Activated CD4-positive, alpha-beta memory T cell treated with anti-CD3 and anti-CD28 coated beads, Interleukin-2, amount 10 ng/mL, durations not matched to agents 7 days and 5 days (primary cell): ENCODE results near the gene PLEKHG2. TPM values are rescaled to one million over a fixed set of nuclear protein-coding genes. Genes with fewer than 3 reads are reported as not detected.

ENCODE experiments used
- CTCF ChIA-PET: fragments of 350-600 bp; sonication (Branson Sonifier 250); formaldehyde crosslinking; loops from one replicate; lab custom pipeline; 2021; ENCODE audit warnings: antibody characterized with exemption, inconsistent platforms; lab: Charles Lee
- POLR2A ChIA-PET: fragments of 350-600 bp; sonication (Branson Sonifier 250); formaldehyde crosslinking; loops from one replicate; lab custom pipeline; 2021; ENCODE audit warnings: antibody characterized with exemption; lab: Charles Lee
- DNase-seq: peaks from one replicate; pipeline ENCODE4 v3.0.0-alpha.2; 2020
- H3K27ac Mint-ChIP-seq: one replicate; pipeline ENCODE4 v1.8.0; 2021; ENCODE audit warnings: mild to moderate bottlenecking, mixed read lengths
- H3K27me3 Mint-ChIP-seq: one replicate; pipeline ENCODE4 v1.8.0; 2021; ENCODE audit warnings: mixed read lengths
- H3K36me3 Mint-ChIP-seq: one replicate; pipeline ENCODE4 v1.8.0; 2021; ENCODE audit warnings: low read depth, mixed read lengths
- H3K4me1 Mint-ChIP-seq: one replicate; pipeline ENCODE4 v1.8.0; 2021; ENCODE audit warnings: mixed read lengths
- H3K4me3 Mint-ChIP-seq: one replicate; pipeline ENCODE4 v1.8.0; 2021; ENCODE audit warnings: mild to moderate bottlenecking, mixed read lengths
- H3K9me3 Mint-ChIP-seq: one replicate; pipeline ENCODE4 v1.8.0; 2021; ENCODE audit warnings: mixed read lengths
- total RNA-seq, 2 experiments: library from RNA; stranded (reverse); gene quantifications; one replicate each; pipeline ENCODE4 v1.2.3, GENCODE V29; 2021

PLEKHG2 gene
- total RNA-seq, 2 experiments from 2014 or later, result 82.4 to 93.0 TPM

GRCh38 chr19:39405261-39405957, 7.1 kb upstream of the PLEKHG2 start:
- Mint-ChIP-seq H3K27me3 (no peaks in the 10 kb centered on the region), H3K27ac (peak overlapping the region; percentile 82), H3K4me1 (peaks cover 51% of the 10 kb centered on the region), H3K36me3 (peaks cover 35% of the 10 kb centered on the region), H3K4me3 (peak overlapping the region; percentile 86), H3K9me3 (no peaks in the 10 kb centered on the region)
- ChIA-PET CTCF (interaction anchor here (4.5 kb wide), 1 partner anchor 7 kb away, joined by 57 read pairs; no protein-coding TSS in a partner anchor), POLR2A (interaction anchor here (0.9 to 10.6 kb wide), 5 partner anchors 8 to 70 kb away, joined by 4 to 195 read pairs (median 60); partner anchors contain the start of genes GMFG, MED29, PAF1 and RPS16)
- no peak for DNase-seq

DNA sequence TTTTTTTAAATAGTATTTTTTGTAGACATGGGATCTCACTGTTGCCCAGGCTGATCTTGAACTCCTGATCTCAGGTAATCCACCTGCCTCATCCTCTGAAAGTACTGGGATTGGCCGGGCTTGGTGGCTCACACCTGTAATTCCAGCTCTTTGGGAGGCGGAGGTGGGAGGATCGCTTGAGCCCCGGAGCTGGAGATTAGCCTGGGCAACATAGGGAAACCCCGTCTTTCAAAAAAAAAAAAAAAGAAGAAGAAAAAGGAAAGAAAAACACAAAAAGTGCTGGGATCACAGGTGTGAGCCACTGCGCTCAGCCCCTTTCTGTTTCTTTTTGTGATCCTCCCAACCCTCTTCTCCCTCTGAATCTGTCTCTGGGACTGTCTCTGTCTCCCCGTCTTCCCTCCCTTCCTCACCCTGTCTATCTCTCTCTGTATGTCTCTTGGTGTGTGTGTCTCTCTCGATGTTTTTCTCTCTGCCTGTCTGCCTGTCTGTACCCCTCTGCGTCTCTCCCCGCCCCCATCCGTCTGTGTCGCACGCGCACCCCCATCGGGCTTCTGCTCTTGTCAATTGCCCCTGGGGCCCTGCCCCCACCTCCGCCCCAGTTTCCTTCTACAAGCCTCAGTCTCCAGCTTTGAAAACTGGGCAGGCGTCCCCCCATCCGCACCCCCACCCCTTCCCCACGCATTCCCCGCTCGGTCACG, 6.4 kb upstream of the PLEKHG2 start:
- no peaks in the 10 kb centered on the region for H3K9me3 Mint-ChIP-seq

GRCh38 chr19:39406656-39407409, 5.6 kb upstream of the PLEKHG2 start, which contains the start of gene ZFP36:
Gene ZFP36 (plus strand): TSS chr19:39406847. CDS start chr19:39406905, 58 bp downstream.
- H3K9me3 Mint-ChIP-seq, result no peaks in the 10 kb centered on the region
- ChIA-PET POLR2A (interaction anchor here (0.7 to 10.6 kb wide), 8 partner anchors 9 to 72 kb away, joined by 3 to 195 read pairs (median 24); partner anchors contain the start of genes GMFG, MED29, PAF1 and RPS16), CTCF (interaction anchor here (1.6 to 4.5 kb wide), 2 partner anchors 9 to 16 kb away, joined by 4 to 57 read pairs; partner anchors contain the start of genes MED29 and PAF1)
- H3K27me3 Mint-ChIP-seq, result no peaks in the 10 kb centered on the region
- peak within 1 kb of the TSS; percentile 86 for H3K4me3 Mint-ChIP-seq
- peaks cover 52% of the 10 kb centered on the region for H3K4me1 Mint-ChIP-seq
- H3K36me3 Mint-ChIP-seq, result peaks cover 46% of the 10 kb centered on the region
- peak; percentile 91 for DNase-seq
- peak within 1 kb of the TSS; percentile 99 for H3K27ac Mint-ChIP-seq

More for the DNA sequence above, 6.4 kb upstream of the PLEKHG2 start:
- DNase-seq, result peak; percentile 86
- Mint-ChIP-seq H3K36me3 (peaks cover 42% of the 10 kb centered on the region), H3K27ac (peak overlapping the region; percentile 82), H3K27me3 (no peaks in the 10 kb centered on the region), H3K4me1 (peaks cover 52% of the 10 kb centered on the region), H3K4me3 (peak overlapping the region; percentile 86)
- CTCF ChIA-PET, result interaction anchor here (4.5 kb wide), 1 partner anchor 8 kb away, joined by 57 read pairs; no protein-coding TSS in a partner anchor
- POLR2A ChIA-PET, result interaction anchor here (0.7 to 10.6 kb wide), 7 partner anchors 9 to 71 kb away, joined by 4 to 195 read pairs (median 28); partner anchors contain the start of genes GMFG, MED29, PAF1 and RPS16

DNA sequence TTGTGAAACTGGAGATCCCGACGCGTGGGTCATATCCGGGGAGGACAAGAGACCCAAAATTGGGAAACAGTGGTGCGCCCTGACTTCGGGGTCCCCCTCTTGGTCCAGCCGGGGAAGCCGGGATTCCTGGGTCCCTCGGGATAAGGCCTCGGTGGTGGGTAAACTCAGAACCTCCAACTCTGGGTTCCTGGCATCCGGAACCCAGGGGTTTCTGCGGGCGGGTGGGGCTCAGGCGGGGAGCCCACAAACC, 5.1 kb upstream of the PLEKHG2 start:
- ChIA-PET POLR2A (interaction anchor here (1.0 to 10.6 kb wide), 9 partner anchors 10 to 65 kb away, joined by 3 to 195 read pairs (median 20); partner anchors contain the start of genes MED29, PAF1, RPS16 and SAMD4B), CTCF (interaction anchor here (1.6 to 4.5 kb wide), 2 partner anchors 9 to 16 kb away, joined by 4 to 57 read pairs; partner anchors contain the start of genes MED29 and PAF1)
- Mint-ChIP-seq H3K4me1 (peaks cover 50% of the 10 kb centered on the region), H3K27me3 (peaks cover 2% of the 10 kb centered on the region), H3K27ac (peak overlapping the region; percentile 99), H3K4me3 (peak overlapping the region; percentile 86), H3K36me3 (peaks cover 50% of the 10 kb centered on the region), H3K9me3 (no peaks in the 10 kb centered on the region)
- DNase-seq, result no peak

- Mint-ChIP-seq H3K4me1 (peaks cover 45% of the 10 kb centered on the region), H3K4me3 (peak overlapping the region; percentile 86), H3K27me3 (peaks cover 2% of the 10 kb centered on the region), H3K27ac (peak overlapping the region; percentile 99), H3K9me3 (no peaks in the 10 kb centered on the region), H3K36me3 (peaks cover 50% of the 10 kb centered on the region)
- POLR2A ChIA-PET, result interaction anchor here (0.7 to 10.6 kb wide), 13 partner anchors 9 to 1035 kb away, joined by 3 to 195 read pairs (median 3); partner anchors contain the start of genes GMFG, MED29, PAF1 and RPS16
- CTCF ChIA-PET, result interaction anchor here (1.2 to 4.5 kb wide), 3 partner anchors 10 to 28 kb away, joined by 3 to 57 read pairs (median 4); partner anchors contain the start of genes MED29, PAF1 and RPS16
- DNase-seq, result peak; percentile 89
Measured at GRCh38 chr19:39407660-39408391, 4.6 kb upstream of the PLEKHG2 start.

DNA sequence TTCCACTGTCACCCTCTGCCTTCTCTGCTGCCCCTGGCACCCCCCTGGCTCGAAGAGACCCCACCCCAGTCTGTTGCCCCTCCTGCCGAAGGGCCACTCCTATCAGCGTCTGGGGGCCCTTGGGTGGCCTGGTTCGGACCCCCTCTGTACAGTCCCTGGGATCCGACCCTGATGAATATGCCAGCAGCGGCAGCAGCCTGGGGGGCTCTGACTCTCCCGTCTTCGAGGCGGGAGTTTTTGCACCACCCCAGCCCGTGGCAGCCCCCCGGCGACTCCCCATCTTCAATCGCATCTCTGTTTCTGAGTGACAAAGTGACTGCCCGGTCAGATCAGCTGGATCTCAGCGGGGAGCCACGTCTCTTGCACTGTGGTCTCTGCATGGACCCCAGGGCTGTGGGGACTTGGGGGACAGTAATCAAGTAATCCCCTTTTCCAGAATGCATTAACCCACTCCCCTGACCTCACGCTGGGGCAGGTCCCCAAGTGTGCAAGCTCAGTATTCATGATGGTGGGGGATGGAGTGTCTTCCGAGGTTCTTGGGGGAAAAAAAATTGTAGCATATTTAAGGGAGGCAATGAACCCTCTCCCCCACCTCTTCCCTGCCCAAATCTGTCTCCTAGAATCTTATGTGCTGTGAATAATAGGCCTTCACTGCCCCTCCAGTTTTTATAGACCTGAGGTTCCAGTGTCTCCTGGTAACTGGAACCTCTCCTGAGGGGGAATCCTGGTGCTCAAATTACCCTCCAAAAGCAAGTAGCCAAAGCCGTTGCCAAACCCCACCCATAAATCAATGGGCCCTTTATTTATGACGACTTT, 3.9 kb upstream of the PLEKHG2 start:
- CTCF ChIA-PET, result interaction anchor here (1.0 to 4.5 kb wide), 4 partner anchors 11 to 66 kb away, joined by 3 to 57 read pairs (median 4); partner anchors contain the start of genes MED29, PAF1, RPS16 and SAMD4B
- peaks cover 45% of the 10 kb centered on the region for H3K4me1 Mint-ChIP-seq
- POLR2A ChIA-PET, result interaction anchor here (0.7 to 10.6 kb wide), 12 partner anchors 9 to 1034 kb away, joined by 3 to 195 read pairs (median 10); partner anchors contain the start of genes GMFG, MED29, PAF1 and RPS16
- peaks cover 2% of the 10 kb centered on the region for H3K27me3 Mint-ChIP-seq
- H3K36me3 Mint-ChIP-seq, result peaks cover 50% of the 10 kb centered on the region
- DNase-seq, result peak; percentile 43
- H3K27ac Mint-ChIP-seq, result peak overlapping the region; percentile 99
- no peaks in the 10 kb centered on the region for H3K9me3 Mint-ChIP-seq
- H3K4me3 Mint-ChIP-seq, result peak overlapping the region; percentile 86

DNA sequence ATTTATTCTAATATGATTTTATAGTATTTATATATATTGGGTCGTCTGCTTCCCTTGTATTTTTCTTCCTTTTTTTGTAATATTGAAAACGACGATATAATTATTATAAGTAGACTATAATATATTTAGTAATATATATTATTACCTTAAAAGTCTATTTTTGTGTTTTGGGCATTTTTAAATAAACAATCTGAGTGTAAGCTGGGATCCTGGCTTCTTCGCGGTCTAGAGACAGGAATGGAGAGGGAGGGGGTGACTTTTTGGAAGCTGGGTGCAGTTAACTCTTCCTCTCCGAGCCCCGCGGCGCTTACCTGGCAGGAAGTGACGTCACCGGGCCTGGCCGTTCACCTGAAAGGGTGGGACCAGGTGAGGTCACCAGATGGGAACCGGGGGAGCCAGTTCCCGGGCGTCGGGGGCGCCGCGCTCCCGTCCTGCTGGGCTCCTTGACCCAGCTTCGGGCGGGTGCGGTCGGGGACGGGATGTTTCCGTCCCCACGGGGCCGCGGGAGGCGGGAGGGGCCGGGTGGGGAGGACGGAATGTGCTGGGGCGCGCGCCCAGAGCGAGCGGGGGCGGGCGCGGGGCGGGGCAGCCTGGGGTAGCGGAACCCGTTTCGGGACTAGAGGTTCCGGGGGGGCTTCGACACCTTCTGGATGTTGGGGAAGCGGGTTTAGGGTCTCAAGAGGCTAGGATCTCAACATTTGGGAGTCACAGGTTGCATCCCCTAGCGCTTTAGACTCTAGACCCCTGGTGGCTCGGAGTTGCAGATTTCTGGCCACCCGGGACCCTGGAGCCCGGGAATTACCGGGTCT, 3.1 kb upstream of the PLEKHG2 start:
- H3K27me3 Mint-ChIP-seq, result peaks cover 2% of the 10 kb centered on the region
- peaks cover 58% of the 10 kb centered on the region for H3K36me3 Mint-ChIP-seq
- no peaks in the 10 kb centered on the region for H3K9me3 Mint-ChIP-seq

GRCh38 chr19:39410017-39410830, 2.2 kb upstream of the PLEKHG2 start:
- Mint-ChIP-seq H3K4me3 (peak overlapping the region; percentile 89), H3K9me3 (no peaks in the 10 kb centered on the region), H3K27me3 (peaks cover 2% of the 10 kb centered on the region), H3K36me3 (peaks cover 61% of the 10 kb centered on the region), H3K4me1 (peaks cover 47% of the 10 kb centered on the region), H3K27ac (peak overlapping the region; percentile 96)
- ChIA-PET POLR2A (interaction anchor here (2.1 to 10.6 kb wide), 4 partner anchors 13 to 74 kb away, joined by 13 to 195 read pairs (median 102); partner anchors contain the start of genes GMFG and RPS16), CTCF (interaction anchor here (1.0 to 4.5 kb wide), 2 partner anchors 12 to 68 kb away, joined by 3 to 57 read pairs; partner anchors contain the start of gene SAMD4B)
- DNase-seq, result peak; percentile 77

More for the DNA sequence above, 3.1 kb upstream of the PLEKHG2 start:
- Mint-ChIP-seq H3K27ac (peak overlapping the region; percentile 99), H3K4me3 (peak overlapping the region; percentile 89), H3K4me1 (peaks cover 47% of the 10 kb centered on the region)
- peak; percentile 86 for DNase-seq
- ChIA-PET CTCF (interaction anchor here (1.0 to 4.5 kb wide), 2 partner anchors 11 to 67 kb away, joined by 3 to 57 read pairs; partner anchors contain the start of gene SAMD4B), POLR2A (interaction anchor here (1.1 to 10.6 kb wide), 7 partner anchors 8 to 130 kb away, joined by 3 to 195 read pairs (median 28); partner anchors contain the start of genes GMFG, MED29, PAF1 and RPS16)

DNA sequence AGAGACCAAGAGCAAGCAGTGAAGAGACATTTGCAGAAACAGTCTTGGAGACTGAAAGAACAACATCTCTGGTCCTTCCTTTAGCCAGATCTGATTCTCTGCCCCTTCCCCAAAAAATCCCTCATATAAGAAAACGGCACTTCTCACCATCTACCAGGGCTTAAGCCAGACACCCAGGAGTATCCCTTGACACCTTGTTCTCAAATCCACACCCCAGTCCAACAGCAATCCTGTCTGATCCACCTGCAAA, 1.7 kb upstream of the PLEKHG2 start:
- peaks cover 61% of the 10 kb centered on the region for H3K36me3 Mint-ChIP-seq
- H3K4me3 Mint-ChIP-seq, result peak overlapping the region; percentile 89
- H3K4me1 Mint-ChIP-seq, result peaks cover 45% of the 10 kb centered on the region
- H3K9me3 Mint-ChIP-seq, result no peaks in the 10 kb centered on the region
- ChIA-PET POLR2A (interaction anchor here (1.5 to 2.4 kb wide), 6 partner anchors 11 to 288 kb away, joined by 4 to 175 read pairs (median 22); partner anchors contain the start of genes GMFG, MED29, PAF1 and RPS16), CTCF (interaction anchor here (1.0 to 2.3 kb wide), 7 partner anchors 10 to 199 kb away, joined by 3 to 113 read pairs (median 10); partner anchors contain the start of genes MED29, PAF1 and SAMD4B)
- no peak for DNase-seq
- peak overlapping the region; percentile 96 for H3K27ac Mint-ChIP-seq
- peaks cover 2% of the 10 kb centered on the region for H3K27me3 Mint-ChIP-seq
